Stimulated activated CD8-positive, alpha-beta memory T cell treated with anti-CD3 and anti-CD28 coated beads, Interleukin-2, amount 100 ng/mL, for 1 hour (primary cell): ENCODE measurements around the gene TUBB.
A peak's percentile ranks its signal among the peaks of the same experiment; 100 is the strongest.
"Not testable (repeated sequence)": the region's sequence is repeated elsewhere in the genome, so short reads cannot be mapped to it uniquely, and the experiment has no call there.

ENCODE experiments used
- DNase-seq, 2 donors: peaks; one replicate each; pipeline ENCODE4 v3.0.0-alpha.2; 2020; ENCODE audit warnings: low read depth in 2 of 2

Gene TUBB

DNA sequence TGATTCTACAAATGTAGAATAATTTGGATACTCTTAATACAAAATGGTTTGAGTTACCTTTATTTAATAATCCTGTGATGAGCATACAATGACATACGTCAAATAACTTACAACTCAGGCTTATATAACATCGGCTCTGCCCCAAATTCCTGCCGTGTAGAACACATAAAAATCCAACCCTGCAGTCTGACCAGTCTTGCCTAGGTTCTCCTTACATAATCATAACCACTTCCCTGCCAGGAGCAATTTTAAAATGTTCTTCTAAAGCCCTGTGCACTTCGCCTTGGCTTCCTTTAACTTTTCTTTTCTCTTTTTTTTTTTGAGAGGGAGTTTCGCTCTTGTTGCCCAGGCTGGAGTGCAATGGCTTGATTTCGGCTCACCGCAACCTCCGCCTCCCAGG, 40.4 kb downstream of the TUBB start:
- no peak for DNase-seq

DNA sequence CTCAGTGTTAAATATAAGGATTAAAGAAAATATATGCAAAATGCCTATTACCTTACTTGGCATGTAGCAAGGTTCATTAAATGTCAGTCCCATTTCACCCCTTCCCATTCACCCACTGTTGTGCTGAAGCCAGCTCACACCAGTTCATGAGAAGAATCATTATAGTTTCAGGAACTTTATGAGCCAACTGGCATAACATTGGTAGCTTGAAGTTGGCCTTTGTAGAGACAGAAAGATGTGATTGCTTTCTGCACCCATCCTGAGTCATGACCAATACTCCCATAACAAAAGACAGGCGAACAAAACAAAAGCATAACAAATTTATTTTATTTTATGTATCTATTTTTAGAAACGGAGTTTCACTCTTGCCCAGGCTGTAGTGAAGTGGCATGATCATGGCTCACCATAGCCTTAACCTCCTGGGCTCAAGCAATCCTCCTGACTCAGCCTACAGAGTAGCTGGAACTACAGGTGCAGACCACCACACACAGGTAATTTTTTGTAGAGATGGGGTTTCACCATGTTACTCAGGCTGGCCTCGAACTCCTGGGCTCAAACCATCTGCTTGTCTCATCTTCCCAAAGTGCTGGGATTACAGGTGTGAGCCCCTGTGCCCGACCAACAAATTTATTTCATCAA, 41.8 kb downstream of the TUBB start:
- no peak for DNase-seq

DNA sequence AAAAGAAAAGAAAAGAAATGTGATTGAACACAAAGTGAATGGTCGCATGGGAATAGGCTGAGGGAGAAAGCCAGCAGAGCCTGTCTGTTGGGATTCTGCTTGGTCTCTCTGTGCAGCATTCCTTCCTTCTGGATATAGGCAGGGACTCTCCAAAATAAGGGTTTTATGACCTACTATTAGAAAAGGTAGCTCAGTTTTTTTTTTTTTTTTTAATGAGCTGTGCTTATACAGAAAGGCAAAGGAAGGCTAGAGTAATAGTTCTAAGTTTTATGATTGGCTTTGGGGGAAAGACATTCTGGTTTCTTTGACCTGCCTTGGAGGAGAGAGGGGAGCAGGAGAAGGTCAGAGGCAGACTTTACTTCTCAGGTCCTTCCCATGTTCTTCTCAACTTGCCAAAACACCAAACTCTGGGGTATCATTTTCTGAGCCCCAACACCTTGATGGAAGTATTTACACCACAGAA, 43.0 kb downstream of the TUBB start:
- no peak for DNase-seq

DNA sequence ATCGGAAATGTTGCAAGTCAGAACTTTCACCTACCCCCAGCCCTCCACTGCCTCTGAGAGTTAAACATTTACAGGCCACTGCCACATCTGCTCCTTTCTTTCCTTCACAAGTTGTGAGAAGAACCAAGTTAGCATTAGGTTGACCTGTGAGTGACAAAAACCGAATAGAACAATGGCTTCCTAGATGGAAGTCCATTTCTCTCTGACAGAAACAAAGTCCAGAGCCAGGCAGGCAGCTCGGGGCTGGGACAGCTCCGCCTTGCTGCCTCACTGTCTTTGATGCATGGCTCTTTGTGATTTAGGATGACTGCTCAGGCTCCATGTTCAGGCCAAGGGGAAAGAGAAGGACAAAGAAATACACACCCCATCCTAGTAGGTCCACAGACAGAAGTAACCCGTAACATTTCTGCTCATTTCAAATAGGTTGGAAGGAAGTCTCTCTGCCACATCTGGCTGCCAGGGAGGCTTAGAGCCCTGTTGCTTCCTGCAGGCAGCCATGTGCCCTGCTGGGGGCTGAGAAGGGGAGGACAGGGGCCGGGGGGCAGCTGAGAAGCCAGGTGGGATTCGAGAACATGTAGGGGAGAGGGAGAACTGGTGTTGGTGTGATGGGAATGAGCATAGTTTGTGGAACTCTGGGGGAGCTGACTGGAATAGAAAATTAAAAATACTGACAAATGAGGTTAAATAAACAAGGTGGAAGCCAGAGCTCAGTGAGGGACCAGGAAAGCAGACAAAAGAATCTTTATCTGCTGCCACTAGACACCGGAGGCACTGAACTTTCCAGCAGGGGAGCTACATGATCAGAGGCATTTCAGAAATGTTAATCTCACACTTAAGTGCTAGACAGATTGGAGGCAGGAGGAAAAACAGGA, 43.7 kb downstream of the TUBB start:
- no peak for DNase-seq

DNA sequence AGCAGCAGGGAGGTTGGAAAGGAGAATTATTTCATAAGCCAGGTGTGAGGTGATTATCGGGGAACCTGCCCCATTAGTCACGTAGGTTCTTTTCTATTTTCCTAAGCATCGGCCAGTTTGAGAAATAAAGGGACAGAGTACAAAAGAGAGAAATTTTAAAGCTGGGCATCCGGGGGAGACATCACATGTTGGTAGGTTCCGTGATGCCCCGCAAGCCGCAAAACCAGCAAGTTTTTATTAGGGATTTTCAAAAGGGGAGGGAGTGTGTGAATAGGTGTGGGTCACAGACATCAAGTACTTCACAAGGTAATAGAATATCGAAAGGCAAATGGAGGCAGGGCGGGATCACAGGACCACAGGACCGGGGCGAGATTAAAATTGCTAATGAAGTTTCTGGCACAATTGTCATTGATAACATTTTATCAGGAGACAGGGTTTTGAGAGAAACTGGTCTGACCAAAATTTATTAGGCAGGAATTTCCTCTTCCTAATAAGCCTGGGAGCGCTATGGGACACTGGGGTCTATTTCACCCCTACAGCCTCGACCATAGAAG, 44.4 kb downstream of the TUBB start:
- DNase-seq: not testable (repeated sequence)

DNA sequence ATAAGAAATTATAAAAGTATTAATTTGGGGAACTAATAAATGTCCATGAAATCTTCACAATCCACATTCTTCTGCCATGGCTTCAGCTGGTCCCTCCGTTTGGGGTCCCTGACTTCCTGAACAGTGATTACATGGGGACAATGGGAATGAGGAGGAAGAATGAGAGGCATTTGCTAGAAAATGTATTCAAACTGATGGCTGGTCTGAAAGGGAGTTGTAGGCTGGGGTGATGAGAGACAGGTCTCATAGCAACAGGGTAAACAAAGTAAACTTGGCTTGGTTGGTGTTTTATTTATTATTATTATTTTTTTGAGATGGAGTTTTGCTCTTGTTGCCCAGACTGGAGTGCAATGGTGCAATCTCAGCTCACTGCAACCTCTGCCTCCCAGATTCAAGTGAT, 45.3 kb downstream of the TUBB start:
- DNase-seq: not testable (repeated sequence)

DNA sequence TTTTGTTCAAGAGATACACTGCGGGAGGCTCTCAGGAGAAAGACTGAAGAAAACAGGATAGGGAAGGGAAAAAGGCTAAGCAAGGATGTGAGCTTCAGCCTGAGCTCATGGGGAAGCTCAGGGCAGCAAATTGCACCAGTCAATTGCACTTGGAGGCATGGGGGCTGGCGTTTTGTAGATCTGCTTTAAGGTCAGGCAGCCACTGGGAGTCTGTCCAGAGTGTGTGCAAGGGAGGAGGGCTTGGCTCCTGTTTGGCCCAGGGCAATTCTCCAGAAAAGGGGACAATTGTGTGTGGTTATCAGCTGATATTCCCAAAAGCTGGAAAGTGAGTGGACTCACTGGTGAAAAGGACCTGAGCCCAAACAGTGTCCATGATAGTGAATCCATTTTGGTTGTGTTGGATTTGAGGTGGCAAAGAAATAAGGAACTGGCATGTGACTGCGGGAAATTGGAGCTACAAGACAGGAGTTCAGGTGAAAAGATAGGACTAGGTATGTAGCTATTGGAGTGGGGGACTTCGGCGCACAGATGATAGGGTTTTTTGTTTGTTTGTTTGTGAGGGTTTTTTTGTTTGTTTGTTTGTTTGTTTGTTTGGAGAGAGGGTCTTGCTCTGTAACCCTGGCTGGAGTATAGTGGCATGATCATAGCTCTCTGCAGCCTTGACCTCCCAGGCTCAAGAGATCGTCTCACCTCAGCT, 46.5 kb downstream of the TUBB start:
- DNase-seq: no peak

DNA sequence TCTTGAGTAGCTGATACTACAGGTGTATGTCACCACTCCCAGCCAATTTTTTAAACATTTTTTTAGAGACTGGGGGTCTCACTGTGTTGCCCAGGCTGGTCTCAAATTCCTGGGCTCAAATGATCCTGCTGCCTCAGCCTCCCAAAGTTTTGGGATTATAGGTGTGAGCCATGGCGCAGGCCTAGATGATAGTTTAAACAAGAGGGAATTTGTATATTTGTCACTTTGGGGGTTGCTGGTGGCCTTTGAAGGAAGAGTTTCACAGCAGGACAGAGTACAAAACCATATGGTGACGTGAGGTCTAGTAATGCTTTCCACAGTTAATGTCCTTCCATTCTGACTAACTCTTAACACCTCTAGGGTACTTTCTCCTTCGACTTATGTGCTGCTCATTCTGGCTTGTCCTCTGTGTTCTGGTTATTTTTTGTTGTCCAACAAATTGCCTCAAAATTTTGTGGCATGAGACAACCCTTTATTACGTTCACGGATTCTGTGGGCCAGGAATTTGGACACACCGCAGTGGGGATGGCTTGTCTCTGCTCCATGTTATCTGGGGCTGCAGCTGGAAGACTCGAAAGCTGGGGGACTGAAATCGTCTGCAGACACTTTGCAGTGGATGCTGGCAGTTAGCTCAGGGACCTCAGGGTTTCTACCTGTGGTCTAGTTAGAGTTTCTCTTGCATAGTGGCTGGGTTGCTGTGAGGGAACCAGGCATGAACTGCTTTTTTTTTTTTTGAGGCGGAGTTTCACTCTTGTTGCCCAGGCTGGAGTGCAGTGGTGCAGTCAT, 47.2 kb downstream of the TUBB start:
- DNase-seq: no peak

DNA sequence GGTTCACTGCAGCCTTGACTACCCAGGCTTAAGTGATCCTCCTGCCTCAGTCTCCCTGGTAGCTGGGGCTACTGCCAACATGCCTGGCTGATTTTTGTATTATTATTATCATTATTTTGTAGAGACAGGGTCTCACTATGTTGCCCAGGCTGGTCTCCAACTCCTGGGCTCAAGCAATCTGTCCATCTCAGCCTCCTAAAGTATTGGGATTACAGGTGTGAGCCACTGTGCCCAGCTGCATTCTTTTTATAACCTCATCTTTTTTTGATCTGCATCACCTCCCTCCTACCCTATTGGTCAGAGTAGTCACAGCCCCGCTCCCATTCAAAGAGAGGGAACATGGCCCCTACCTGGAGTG, 47.8 kb downstream of the TUBB start:
- no peak for DNase-seq

DNA sequence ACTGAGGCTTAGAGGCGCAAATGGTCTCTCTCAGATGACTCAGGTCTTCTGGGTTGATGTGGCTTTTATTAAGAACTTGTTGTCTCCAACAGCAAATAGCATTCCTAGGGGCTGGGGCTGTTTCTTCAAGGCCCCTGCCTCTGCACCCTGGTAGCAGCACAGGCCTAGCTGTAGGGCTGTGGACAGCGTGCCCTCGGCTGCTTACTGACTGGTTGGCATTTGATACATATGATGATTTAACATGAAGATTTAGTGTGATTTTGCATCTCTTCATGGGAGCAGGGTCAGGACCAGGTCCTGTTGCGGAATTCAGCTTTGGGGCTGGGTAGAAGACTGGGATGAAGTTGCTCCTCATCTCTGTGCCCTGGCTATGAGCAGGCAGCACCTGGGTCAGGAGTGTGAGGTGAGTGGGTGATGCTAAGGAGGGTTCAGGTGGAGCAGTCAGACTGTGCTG, 48.5 kb downstream of the TUBB start:
- DNase-seq: no peak

DNA sequence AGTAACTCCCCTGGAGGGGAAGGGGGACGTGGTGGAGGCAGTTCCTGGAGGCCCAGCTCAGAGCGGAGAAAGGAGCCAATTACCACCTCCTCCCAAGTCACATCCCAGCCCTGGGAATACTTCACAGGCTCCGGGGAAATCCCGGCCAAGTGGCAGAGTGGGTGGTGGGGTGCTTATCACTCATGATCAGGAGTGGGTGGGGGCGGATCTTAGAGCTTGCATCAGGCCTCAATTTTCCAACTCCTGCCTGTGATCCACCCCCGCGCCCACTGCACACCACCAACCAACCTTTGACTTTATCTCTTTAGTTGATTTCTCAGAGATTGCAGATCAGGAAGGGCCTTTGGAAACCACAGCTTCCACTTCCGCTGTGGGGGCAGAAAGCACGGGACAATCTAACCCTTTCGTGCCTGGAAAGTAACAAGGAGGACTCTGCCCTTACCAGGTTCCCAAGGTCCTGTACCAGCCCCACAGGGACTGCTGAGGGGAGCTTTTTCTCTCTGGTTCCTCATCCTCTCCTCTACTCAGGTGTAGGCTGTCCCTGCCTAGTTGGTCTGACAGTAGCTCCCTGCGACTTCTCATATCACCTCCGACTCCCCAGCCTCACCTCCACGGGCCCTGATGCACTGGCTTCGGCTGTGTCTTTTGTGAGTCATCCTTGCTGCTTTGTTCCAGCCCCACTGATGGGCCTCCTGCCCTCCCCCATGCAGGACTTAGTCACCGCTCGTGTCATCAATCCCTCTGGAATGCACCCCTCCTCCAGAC, 49.1 kb downstream of the TUBB start:
- peak; percentile 25 to 54 for DNase-seq

DNA sequence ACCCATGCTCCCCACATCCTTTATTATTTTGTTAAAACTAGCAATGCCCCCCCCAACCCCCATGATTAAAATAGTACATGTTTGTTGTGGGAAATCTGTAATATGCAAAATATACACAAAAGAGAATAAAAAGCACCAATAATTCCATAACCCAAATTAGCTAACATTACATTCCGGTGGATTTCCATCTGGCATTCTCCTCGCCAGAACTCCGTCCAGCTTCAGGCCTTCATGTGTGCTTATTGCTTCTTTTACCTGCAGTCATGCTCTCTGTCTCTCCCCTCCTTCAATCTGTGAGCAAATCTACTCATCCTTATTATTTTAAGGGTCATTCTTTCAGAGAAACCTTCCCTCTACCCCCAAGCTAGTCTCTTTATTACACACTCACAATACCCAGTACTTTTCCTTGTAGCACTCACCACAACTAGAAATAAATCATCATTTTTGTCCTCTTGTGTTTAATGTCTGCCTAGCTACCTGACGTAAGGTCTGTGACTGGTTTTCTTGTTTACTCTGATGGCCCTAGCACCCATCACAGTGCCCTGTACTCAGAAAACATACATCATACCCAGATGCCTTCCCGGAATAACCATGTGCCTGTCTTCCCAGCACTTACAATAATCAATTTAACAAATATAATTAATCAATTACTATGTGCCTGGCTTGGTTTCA, 49.8 kb downstream of the TUBB start:
- no peak for DNase-seq

DNA sequence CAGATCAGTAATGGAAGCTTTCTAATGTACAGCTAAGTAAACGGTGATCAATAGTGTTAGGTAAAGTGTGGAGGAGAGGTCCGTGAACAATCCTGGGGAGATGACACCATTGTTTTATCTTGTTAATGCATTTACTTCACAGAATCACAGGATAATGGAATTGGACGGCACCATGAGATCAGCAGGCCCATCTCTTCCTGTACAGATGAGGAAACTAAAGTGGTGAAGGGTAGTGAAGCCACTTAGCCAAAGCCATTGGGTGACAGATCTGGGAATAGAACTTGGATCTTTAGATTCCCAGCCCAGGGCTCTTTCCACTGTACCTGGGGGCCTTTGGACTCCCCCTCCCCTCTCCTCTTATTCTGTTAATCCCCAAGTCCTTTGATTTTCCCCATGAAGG, 50.4 kb downstream of the TUBB start:
- no peak for DNase-seq

DNA sequence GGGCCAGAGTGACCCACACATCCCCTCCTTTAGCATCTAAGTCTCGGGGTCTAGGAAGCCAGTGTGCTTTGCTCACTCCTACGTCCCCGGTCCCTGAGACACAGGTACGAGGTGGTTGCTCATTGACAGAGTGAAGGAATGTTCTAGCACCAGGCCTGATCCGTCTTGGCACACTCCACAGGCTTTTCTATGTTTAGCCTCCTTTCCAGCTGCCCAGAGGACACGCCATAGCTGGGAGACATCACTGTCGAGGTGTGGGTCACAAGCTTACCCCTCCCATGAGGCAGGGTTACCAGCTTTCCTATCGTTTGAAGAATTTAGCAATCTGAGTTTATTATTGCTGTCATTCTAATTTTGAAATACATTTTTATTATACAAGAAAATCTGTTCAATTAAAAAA, 54.5 kb downstream of the TUBB start:
- no peak for DNase-seq
